Muscle layer of colon (tissue), 2 donors: ENCODE measurements around the gene CALHM1.

Experiments used
- H3K27ac ChIP-seq: one replicate; pipeline ENCODE4 v1.7.0; 2013; ENCODE audit warnings: low read depth, mild to moderate bottlenecking, low read length, moderate library complexity
- H3K27me3 ChIP-seq, 2 donors: one replicate each; pipeline ENCODE4 v1.7.0; 2013; ENCODE audit warnings: low read length in 2 of 2, mild to moderate bottlenecking in 2 of 2; ENCODE audit not compliant: insufficient read depth in 2 of 2, control insufficient read depth in 1 of 2
- H3K36me3 ChIP-seq: one replicate; pipeline ENCODE4 v1.7.0; 2013; ENCODE audit warnings: mild to moderate bottlenecking, low read length; ENCODE audit not compliant: insufficient read depth
- H3K4me1 ChIP-seq: one replicate; pipeline ENCODE4 v1.7.0; 2013; ENCODE audit warnings: mild to moderate bottlenecking, low read length; ENCODE audit not compliant: insufficient read depth
- H3K4me3 ChIP-seq, 2 donors: one replicate each; pipeline ENCODE4 v1.7.0; 2013; ENCODE audit warnings: low read length in 2 of 2, low read depth in 1 of 2, mild to moderate bottlenecking in 1 of 2, moderate library complexity in 1 of 2
- H3K9ac ChIP-seq: one replicate; pipeline ENCODE4 v1.7.0; 2013; ENCODE audit warnings: low read length
- H3K9me3 ChIP-seq: one replicate; pipeline ENCODE4 v1.7.0; 2013; ENCODE audit warnings: mild to moderate bottlenecking, low read length
- donor health status: abdominal sarcoma.
- donor health status: Adenocarcinoma of cecum.

CALHM1 gene

DNA sequence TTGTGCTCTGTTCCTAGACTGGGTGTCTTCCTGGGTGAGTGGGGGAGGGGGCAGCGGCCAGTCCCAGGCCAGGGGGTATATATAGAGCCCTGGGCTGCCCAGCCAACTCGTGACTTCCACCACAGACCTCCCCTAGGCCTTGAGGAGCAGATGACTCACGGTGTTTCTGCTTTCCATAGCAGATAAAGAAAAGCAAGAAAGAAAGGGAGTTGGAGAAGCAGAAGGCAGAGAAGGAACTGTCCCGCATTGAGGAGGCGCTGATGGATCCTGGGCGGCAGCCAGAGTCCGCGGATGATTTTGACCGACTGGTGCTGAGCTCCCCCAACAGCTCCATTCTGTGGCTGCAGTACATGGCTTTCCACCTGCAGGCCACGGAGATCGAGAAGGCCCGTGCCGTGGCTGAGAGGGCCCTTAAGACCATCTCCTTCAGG, 16.7 kb downstream of the CALHM1 start:
- Histone ChIP-seq H3K27ac (no peak overlapping the region), H3K4me1 (peaks cover 4% of the 10 kb centered on the region), H3K9ac (no peak overlapping the region), H3K4me3 (no peak overlapping the region), H3K9me3 (no peaks in the 10 kb centered on the region), H3K36me3 (peaks cover 83% of the 10 kb centered on the region), H3K27me3 (no peaks in the 10 kb centered on the region)

- Histone ChIP-seq H3K9me3 (no peaks in the 10 kb centered on the region), H3K9ac (no peak overlapping the region), H3K27me3 (no peaks in the 10 kb centered on the region), H3K4me1 (no peaks in the 10 kb centered on the region), H3K4me3 (no peak overlapping the region), H3K27ac (no peak overlapping the region), H3K36me3 (peaks cover 84% of the 10 kb centered on the region)
Observed at GRCh38 chr10:103441611-103442010, 17.1 kb downstream of the CALHM1 start.

- Histone ChIP-seq H3K27ac (no peak overlapping the region), H3K4me1 (no peaks in the 10 kb centered on the region), H3K36me3 (peaks cover 84% of the 10 kb centered on the region), H3K9ac (no peak overlapping the region), H3K27me3 (no peaks in the 10 kb centered on the region), H3K4me3 (no peak overlapping the region), H3K9me3 (no peaks in the 10 kb centered on the region)
Observed at GRCh38 chr10:103441206-103441605, 17.5 kb downstream of the CALHM1 start.

DNA sequence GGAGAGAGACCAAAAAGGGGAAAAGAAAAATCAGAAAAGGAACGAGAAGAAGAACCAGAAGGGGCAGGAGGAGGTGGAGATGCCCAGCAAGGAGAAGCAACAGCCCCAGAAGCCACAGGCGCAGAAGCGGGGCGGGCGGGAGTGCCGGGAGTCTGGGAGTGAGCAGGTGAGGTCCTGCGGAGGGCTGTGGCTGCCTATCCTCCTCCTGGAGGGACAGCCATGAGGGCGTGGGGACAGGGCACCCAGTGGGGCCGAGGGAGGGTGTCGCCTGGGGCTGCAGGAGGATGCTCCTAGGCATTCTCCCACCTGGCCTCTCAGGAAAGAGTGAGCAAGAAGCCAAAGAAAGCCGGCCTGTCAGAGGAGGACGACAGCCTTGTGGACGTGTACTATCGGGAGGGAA, 18.3 kb downstream of the CALHM1 start:
- H3K9me3 ChIP-seq = no peaks in the 10 kb centered on the region
- H3K9ac ChIP-seq = no peak overlapping the region
- no peak overlapping the region for H3K27ac ChIP-seq
- no peak overlapping the region for H3K4me3 ChIP-seq
- H3K27me3 ChIP-seq = no peaks in the 10 kb centered on the region
- H3K4me1 ChIP-seq = no peaks in the 10 kb centered on the region
- H3K36me3 ChIP-seq = peaks cover 83% of the 10 kb centered on the region

- Histone ChIP-seq H3K9me3 (no peaks in the 10 kb centered on the region), H3K4me3 (no peak overlapping the region), H3K36me3 (peaks cover 80% of the 10 kb centered on the region), H3K9ac (no peak overlapping the region), H3K4me1 (no peaks in the 10 kb centered on the region), H3K27ac (no peak overlapping the region), H3K27me3 (no peaks in the 10 kb centered on the region)
Observed at GRCh38 chr10:103439776-103440175, 18.9 kb downstream of the CALHM1 start.

- Histone ChIP-seq H3K36me3 (peaks cover 61% of the 10 kb centered on the region), H3K9ac (no peak overlapping the region), H3K9me3 (no peaks in the 10 kb centered on the region), H3K27me3 (no peaks in the 10 kb centered on the region), H3K4me1 (no peaks in the 10 kb centered on the region), H3K4me3 (no peak overlapping the region), H3K27ac (no peak overlapping the region)
Observed at GRCh38 chr10:103433858-103434257, 24.8 kb downstream of the CALHM1 start.

DNA sequence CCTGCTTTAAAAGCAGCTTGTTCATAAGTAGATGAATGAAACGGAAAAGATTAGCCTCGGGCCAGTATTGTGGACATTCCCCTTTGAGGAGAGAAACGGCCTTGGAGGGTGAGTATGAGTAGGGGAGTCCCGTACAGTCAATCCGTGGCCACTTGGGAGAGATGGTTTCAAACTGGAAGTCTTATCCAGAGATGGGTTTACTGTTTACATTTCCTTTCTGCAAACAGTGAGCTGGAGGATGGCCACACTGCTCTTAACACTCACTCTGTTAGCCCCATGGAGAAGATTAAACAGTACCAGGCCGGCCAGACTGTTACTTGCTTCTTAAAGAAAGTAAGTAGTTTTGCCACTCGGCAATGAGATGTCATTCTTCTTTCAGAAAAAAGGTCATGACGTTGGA, 26.8 kb downstream of the CALHM1 start:
- H3K27ac ChIP-seq = no peak overlapping the region
- peaks cover 52% of the 10 kb centered on the region for H3K36me3 ChIP-seq
- H3K4me3 ChIP-seq = no peak overlapping the region
- H3K9me3 ChIP-seq = no peaks in the 10 kb centered on the region
- no peaks in the 10 kb centered on the region for H3K4me1 ChIP-seq
- no peaks in the 10 kb centered on the region for H3K27me3 ChIP-seq
- H3K9ac ChIP-seq = no peak overlapping the region

- H3K36me3 ChIP-seq = peaks cover 52% of the 10 kb centered on the region
Observed at GRCh38 chr10:103429647-103430046, 29.1 kb downstream of the CALHM1 start.

DNA sequence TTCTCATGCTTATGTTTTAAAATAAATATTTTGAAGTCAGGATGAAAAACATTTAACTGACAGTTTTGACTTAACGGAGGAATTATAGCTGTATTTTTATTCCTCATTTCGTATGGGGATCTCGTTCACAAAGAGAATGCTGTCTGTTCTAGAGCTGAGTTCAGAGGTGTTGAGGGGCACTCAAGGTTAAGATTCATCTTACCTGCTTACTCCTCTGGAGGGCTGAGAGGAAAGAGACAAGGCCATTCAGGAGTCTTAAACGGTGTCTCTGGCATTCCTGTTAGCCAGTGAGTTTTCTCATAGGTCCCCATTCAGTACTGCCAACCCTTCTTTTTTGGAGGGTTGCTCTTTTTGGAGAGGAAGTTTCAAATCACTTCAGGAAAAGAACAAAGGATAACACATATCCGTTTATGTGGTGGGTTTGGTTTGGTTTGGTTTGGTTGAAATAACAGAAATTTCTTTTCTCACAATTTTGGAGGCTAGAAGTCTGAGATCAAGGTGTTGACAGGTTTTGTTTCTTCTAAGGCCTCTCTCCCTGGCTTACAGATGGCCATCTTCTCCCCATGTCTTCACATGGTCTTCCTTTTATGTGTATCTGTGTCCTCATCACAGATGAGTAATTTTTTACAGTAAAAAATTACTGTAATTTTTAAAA, 29.6 kb downstream of the CALHM1 start:
- Histone ChIP-seq H3K4me3 (no peak overlapping the region), H3K36me3 (peaks cover 52% of the 10 kb centered on the region), H3K27ac (no peak overlapping the region), H3K9me3 (no peaks in the 10 kb centered on the region), H3K4me1 (no peaks in the 10 kb centered on the region), H3K27me3 (no peaks in the 10 kb centered on the region), H3K9ac (no peak overlapping the region)

More at GRCh38 chr10:103429647-103430046, 29.1 kb downstream of the CALHM1 start:
- Histone ChIP-seq H3K9me3 (no peaks in the 10 kb centered on the region), H3K27ac (no peak overlapping the region), H3K4me3 (no peak overlapping the region), H3K9ac (no peak overlapping the region), H3K4me1 (no peaks in the 10 kb centered on the region), H3K27me3 (no peaks in the 10 kb centered on the region)

GRCh38 chr10:103427866-103428265, 30.8 kb downstream of the CALHM1 start:
- H3K9me3 ChIP-seq = no peaks in the 10 kb centered on the region
- H3K27me3 ChIP-seq = no peaks in the 10 kb centered on the region
- H3K4me3 ChIP-seq = no peak overlapping the region
- H3K36me3 ChIP-seq = peaks cover 53% of the 10 kb centered on the region
- no peaks in the 10 kb centered on the region for H3K4me1 ChIP-seq
- no peak overlapping the region for H3K9ac ChIP-seq
- no peak overlapping the region for H3K27ac ChIP-seq

DNA sequence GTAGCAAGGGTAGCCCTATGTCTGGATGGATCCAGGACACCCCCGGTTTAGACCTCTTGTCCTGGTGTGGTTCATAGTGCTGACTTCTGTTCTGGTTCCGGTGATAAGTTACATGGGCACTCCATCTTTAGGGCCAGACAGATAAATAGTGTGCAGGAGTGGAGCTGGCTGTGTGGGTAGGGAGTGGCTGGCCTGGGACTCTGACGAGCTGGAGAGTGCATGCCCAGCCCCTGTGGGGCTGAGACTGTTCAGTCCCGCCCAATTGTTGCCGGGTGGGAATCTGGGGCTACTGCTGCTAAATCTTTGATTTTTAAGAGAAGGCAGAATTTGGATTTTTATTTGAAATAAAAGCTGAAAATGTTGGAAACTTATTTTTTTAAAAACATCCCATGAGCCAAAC, 35.0 kb downstream of the CALHM1 start:
- no peaks in the 10 kb centered on the region for H3K9me3 ChIP-seq
- H3K27ac ChIP-seq = no peak overlapping the region
- no peak overlapping the region for H3K4me3 ChIP-seq
- H3K36me3 ChIP-seq = peaks cover 76% of the 10 kb centered on the region
- H3K9ac ChIP-seq = no peak overlapping the region
- no peaks in the 10 kb centered on the region for H3K27me3 ChIP-seq
- H3K4me1 ChIP-seq = no peaks in the 10 kb centered on the region

GRCh38 chr10:103419101-103419500, 39.6 kb downstream of the CALHM1 start:
- no peaks in the 10 kb centered on the region for H3K27me3 ChIP-seq
- no peak overlapping the region for H3K9ac ChIP-seq
- H3K4me1 ChIP-seq = no peaks in the 10 kb centered on the region
- H3K27ac ChIP-seq = no peak overlapping the region
- peaks cover 88% of the 10 kb centered on the region for H3K36me3 ChIP-seq
- H3K9me3 ChIP-seq = no peaks in the 10 kb centered on the region
- no peak overlapping the region for H3K4me3 ChIP-seq
